SH-SY5Y (cell line): Measurements from ENCODE around the gene TYROBP.

Experiments used
- GATA2 ChIP-seq: IDR thresholded peaks from 2 replicates; pipeline ENCODE4 v1.6.1; 2011; ENCODE audit warnings: mild to moderate bottlenecking, low read depth, low read length
- GATA3 ChIP-seq: IDR thresholded peaks from 2 replicates; pipeline ENCODE4 v1.6.1; 2011; ENCODE audit warnings: low read depth, mild to moderate bottlenecking, low read length, moderate library complexity

TYROBP gene

GRCh38 chr19:35911790-35912189, 3.7 kb upstream of the TYROBP start:
- no peak for TF ChIP-seq GATA3

- TF ChIP-seq GATA2 = no peak
- no peak for TF ChIP-seq GATA3
Observed at GRCh38 chr19:35911173-35911572, 3.1 kb upstream of the TYROBP start.

GRCh38 chr19:35909684-35910035, 1.6 kb upstream of the TYROBP start:
- TF ChIP-seq GATA3 = no peak
- TF ChIP-seq GATA2 = no peak

DNA sequence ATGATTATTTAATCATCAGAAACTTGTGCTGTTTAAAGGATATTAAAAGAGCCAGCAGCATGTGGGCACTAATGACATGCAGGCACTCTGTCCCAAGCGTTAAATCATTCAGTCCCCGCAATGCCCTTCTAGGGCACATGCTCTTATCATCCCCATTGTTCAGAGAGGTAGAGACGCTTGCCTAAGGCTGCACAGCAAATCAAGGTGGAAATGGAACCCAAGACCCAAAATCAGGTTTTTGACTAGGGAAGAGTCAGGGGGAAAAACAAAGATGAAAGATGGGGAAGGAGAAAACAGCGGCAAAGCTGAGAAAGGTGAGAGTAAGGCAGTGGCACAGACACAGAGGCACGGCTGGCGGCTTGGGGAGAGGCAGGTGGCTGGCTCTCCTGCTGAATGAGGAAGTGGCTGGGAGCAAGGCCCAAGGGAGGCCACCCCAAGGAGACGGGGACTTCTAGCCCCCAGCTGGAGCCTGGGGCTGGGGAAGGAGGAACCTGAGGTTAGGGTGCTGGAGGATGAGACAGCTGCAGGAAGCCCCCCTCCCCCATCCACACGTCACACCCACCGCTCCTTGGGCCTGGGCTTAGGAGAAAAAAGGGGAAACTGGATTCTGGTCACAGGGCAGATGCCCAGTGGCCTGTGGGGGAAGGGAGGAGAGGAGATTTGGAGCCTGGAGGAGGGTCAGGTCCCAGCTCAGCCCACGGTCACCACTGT, 1.0 kb upstream of the TYROBP start:
- no peak for TF ChIP-seq GATA2
- TF ChIP-seq GATA3 = no peak

DNA sequence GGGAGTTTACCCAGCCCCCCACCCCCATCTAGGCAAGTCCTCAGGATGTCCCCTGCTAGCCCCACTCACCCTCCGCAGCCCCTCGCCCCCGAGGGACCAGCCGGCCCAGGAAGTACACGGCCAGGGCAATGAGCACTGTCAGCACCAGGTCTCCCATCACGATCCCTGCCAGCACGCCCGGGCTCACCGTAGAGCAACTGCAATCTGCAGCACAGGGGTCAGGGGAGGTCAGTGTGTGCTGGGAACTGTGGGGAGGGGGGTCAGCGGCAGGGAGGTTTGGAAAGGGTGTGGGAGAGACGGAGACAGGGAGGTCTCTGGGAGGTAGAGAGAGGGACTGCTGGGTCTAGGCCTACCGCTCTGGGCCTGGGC, 734 bp downstream of the TYROBP start:
- TF ChIP-seq GATA3 (no peak), GATA2 (no peak)

DNA sequence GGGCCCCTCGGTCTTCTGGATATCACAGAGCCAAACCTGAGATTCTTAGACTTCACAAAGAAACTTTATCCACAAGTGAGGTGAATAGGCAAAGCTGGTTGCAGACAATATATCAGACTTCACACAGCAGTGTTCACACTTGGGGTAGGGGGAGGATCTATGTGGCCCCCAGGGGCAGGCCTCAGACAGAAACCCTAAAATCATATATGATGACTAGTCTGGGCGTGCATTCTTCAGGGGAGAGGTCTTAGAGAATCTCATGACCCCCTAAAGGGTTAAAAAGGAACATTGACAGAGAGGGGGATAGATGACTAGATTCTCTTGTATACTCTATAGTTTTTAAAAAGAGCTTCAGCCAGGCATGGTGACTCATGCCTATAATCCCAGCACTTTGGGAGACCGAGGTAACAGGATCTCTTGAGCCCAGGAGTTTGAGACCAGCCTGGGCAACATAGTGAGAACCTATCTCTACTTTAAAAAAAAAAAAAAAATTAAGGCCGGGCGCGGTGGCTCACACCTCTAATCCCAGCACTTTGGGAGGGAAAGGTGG, 2.8 kb downstream of the TYROBP start:
- TF ChIP-seq GATA3 (no peak), GATA2 (no peak)

- TF ChIP-seq GATA3 = no peak
- TF ChIP-seq GATA2 = no peak
Observed at GRCh38 chr19:35904311-35905068, 3.6 kb downstream of the TYROBP start.

GRCh38 chr19:35903550-35904179, 4.4 kb downstream of the TYROBP start:
- no peak for TF ChIP-seq GATA3
- no peak for TF ChIP-seq GATA2

- TF ChIP-seq GATA2 = no peak
- no peak for TF ChIP-seq GATA3
Observed at GRCh38 chr19:35902870-35903475, 5.1 kb downstream of the TYROBP start.

GRCh38 chr19:35901854-35902661, 6.0 kb downstream of the TYROBP start, which contains the start of gene HCST:
Gene HCST, plus strand, starts transcription at chr19:35902529. Its CDS starts 65 bp downstream, at chr19:35902594.
- no peak for TF ChIP-seq GATA2
- TF ChIP-seq GATA3 = no peak

GRCh38 chr19:35901055-35901644, 6.9 kb downstream of the TYROBP start:
- TF ChIP-seq GATA3 = no peak
- TF ChIP-seq GATA2 = no peak

GRCh38 chr19:35899547-35900214, 8.4 kb downstream of the TYROBP start:
- no peak for TF ChIP-seq GATA3
- no peak for TF ChIP-seq GATA2

DNA sequence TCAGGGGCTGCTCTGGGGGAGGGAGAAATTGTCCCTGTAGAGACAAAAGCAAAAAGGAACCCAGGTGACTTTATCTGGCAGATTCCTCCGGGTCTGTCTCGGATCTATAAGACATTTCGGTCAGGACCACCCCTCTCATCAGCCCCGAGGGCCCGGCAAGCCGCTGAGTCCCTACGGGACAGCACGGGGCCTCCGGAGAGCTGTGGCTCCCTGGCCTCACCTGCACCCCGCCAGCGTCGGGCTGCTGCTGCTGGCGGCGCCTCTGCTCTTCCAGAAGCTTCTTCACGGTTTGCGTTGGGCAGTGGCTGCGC, 9.6 kb downstream of the TYROBP start:
- TF ChIP-seq GATA3 (no peak), GATA2 (no peak)

- no peak for TF ChIP-seq GATA3
- no peak for TF ChIP-seq GATA2
Observed at GRCh38 chr19:35897706-35898451, 10.2 kb downstream of the TYROBP start.
